ENCODE results near the gene ANKRD1. TPM values are rescaled to one million over a fixed set of nuclear protein-coding genes. Genes with fewer than 3 reads are reported as not detected.
"Not testable (repeated sequence)": the region's sequence is repeated elsewhere in the genome, so short reads cannot be mapped to it uniquely, and the experiment has no call there.

The ANKRD1 gene
- total RNA-seq, 2 experiments from 2014 or later = not detected

DNA sequence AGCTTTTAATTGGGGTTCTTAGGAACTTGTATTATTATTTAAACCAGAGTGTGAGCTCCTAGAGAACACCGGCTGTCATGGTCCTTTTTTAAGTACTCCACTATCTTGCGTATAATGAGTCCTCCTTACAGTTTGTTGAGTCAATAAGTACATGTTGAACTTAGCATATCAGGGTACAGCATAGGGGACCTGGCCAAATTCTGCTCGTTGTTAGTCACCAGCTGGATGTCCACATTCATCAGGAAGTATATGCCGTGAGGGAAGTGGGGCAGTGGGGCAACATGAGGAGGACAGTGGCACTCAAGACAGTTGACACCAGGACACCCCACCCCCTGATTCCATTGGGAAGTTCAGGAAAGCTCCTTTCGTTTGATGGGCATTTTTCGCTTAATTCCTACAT lies 32.5 kb downstream of the ANKRD1 start:
- peaks cover 9% of the 10 kb centered on the region for H3K4me1 Mint-ChIP-seq (ENCODE audit: low read depth)

DNA sequence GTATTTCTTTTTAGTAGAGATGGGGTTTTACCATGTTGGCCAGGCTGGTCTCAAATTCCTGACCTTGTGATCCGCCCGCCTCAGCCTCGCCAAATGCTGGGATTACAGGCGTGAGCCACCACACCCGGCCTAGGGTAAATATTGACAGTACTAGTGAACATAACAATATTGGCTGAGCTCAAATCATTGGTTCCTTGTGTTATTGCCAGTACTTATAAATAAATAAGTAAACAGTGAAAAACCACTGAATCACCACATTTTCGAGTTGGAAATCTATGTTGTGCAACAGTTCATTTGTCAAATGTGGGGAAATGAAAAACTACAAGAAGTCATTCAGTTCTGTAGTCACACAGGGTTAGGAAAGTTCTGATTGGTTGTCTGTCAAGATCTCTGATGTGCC lies 33.3 kb downstream of the ANKRD1 start:
- peaks cover 57% of the 10 kb centered on the region for H3K36me3 Mint-ChIP-seq
- H3K4me3 Mint-ChIP-seq = no peak overlapping the region
- CTCF ChIA-PET = interaction anchor here (0.7 to 1.3 kb wide), 4 partner anchors 7 to 926 kb away, joined by 3 to 4 read pairs (median 3); no protein-coding TSS in a partner anchor
- intact Hi-C loops (cut with micrococcal nuclease) = no loop called here
- POLR2A ChIA-PET = no interaction called here
- H3K27ac Mint-ChIP-seq = no peak overlapping the region
- no peaks in the 10 kb centered on the region for H3K9me3 Mint-ChIP-seq
- peaks cover 9% of the 10 kb centered on the region for H3K4me1 Mint-ChIP-seq (ENCODE audit: low read depth)
- DNase-seq = no peak
- no peaks in the 10 kb centered on the region for H3K27me3 Mint-ChIP-seq

More for the DNA sequence above, 32.5 kb downstream of the ANKRD1 start:
- no peak for DNase-seq
- ChIA-PET POLR2A (no interaction called here), CTCF (interaction anchor here (1.0 to 1.3 kb wide), 2 partner anchors 8 to 9 kb away, joined by 3 to 4 read pairs; no protein-coding TSS in a partner anchor)
- H3K36me3 Mint-ChIP-seq = peaks cover 59% of the 10 kb centered on the region
- intact Hi-C loops (cut with micrococcal nuclease) = no loop called here
- H3K27ac Mint-ChIP-seq = no peak overlapping the region
- H3K27me3 Mint-ChIP-seq = no peaks in the 10 kb centered on the region
- H3K4me3 Mint-ChIP-seq = no peak overlapping the region
- no peaks in the 10 kb centered on the region for H3K9me3 Mint-ChIP-seq

GRCh38 chr10:90885176-90885575 lies 35.7 kb downstream of the ANKRD1 start:
- no peaks in the 10 kb centered on the region for H3K9me3 Mint-ChIP-seq
- H3K36me3 Mint-ChIP-seq = peaks cover 57% of the 10 kb centered on the region
- no peaks in the 10 kb centered on the region for H3K4me1 Mint-ChIP-seq (ENCODE audit: low read depth)
- no peak for DNase-seq
- POLR2A ChIA-PET = interaction anchor here (1.5 kb wide), 1 partner anchor 12 kb away, joined by 4 read pairs; no protein-coding TSS in a partner anchor
- intact Hi-C loops (cut with micrococcal nuclease) = no loop called here
- CTCF ChIA-PET = interaction anchor here (1.4 kb wide), 1 partner anchor 18 kb away, joined by 3 read pairs; no protein-coding TSS in a partner anchor
- no peak overlapping the region for H3K4me3 Mint-ChIP-seq
- H3K27me3 Mint-ChIP-seq = no peaks in the 10 kb centered on the region
- no peak overlapping the region for H3K27ac Mint-ChIP-seq

GRCh38 chr10:90884431-90884830 lies 36.5 kb downstream of the ANKRD1 start:
- ChIA-PET CTCF (interaction anchor here (1.4 kb wide), 1 partner anchor 18 kb away, joined by 3 read pairs; no protein-coding TSS in a partner anchor), POLR2A (no interaction called here)
- H3K36me3 Mint-ChIP-seq = peaks cover 58% of the 10 kb centered on the region
- DNase-seq = no peak
- peaks cover 4% of the 10 kb centered on the region for H3K4me1 Mint-ChIP-seq (ENCODE audit: low read depth)
- H3K9me3 Mint-ChIP-seq = no peaks in the 10 kb centered on the region
- no peak overlapping the region for H3K27ac Mint-ChIP-seq
- intact Hi-C loops (cut with micrococcal nuclease) = no loop called here
- H3K27me3 Mint-ChIP-seq = no peaks in the 10 kb centered on the region
- H3K4me3 Mint-ChIP-seq = no peak overlapping the region

DNA sequence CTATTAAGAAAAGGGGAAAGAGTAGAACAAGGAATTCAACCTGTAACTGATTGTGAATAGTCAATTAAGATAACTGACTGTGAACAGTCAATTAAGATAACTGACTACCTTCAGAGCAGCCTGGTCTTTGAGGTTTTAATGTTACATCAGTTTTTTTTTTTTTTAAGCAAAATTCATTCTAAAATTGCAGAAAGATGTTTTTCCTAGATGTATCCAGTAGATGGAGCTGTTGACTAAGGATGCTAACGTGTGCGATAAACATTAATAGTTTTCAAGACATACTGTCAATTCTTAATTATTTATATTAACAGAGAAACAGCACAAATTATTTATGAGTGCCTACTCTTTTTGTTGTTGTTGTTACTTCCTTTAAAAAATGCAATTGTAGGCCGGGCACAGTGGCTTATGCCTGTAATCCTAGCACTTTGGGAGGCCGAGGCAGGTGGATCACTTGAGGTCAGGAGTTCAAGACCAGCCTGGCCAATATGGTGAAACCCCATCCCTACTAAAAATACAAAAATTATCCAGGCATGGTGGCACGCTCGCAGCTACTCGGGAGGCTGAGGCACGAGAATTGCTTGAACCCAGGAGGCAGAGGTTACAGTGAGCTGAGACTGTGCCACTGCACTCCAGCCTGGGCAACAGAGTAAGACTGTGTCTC lies 40.7 kb downstream of the ANKRD1 start:
- CTCF ChIA-PET = interaction anchor here (0.6 to 2.5 kb wide), 28 partner anchors 8 to 1258 kb away, joined by 3 to 17 read pairs (median 4); partner anchors contain the start of genes HTR7 and RPP30
- H3K4me3 Mint-ChIP-seq; H3K27me3 Mint-ChIP-seq; DNase-seq; H3K9me3 Mint-ChIP-seq; intact Hi-C loops (cut with micrococcal nuclease): not testable (repeated sequence)
- peaks cover 56% of the 10 kb centered on the region for H3K36me3 Mint-ChIP-seq
- H3K27ac Mint-ChIP-seq = peak overlapping the region; percentile 24
- peaks cover 16% of the 10 kb centered on the region for H3K4me1 Mint-ChIP-seq (ENCODE audit: low read depth)
- POLR2A ChIA-PET = interaction anchor here (0.6 to 0.7 kb wide), 4 partner anchors 22 to 739 kb away, joined by 3 to 4 read pairs (median 4); partner anchors contain the start of gene HTR7

DNA sequence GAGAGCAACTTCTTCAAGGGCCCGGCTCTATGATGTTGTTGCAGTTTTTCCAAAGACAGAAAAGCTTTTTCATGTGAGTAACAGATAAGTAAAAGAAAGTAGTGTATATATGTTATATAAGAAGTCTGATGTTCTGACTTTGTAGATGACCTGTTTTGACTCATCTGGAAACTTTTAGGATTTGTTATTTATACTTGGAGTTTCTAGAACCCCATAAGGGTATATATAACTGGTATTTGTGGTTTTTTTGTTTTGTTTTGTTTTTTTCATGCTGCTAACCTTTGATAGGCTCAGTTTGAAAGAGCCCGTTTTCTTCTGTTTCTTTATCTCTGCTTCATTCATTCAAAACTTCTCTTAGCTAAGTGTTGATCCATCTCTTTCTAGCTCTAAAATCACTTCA lies 41.8 kb downstream of the ANKRD1 start:
- Mint-ChIP-seq H3K27ac (no peak overlapping the region), H3K36me3 (peaks cover 61% of the 10 kb centered on the region), H3K27me3 (no peaks in the 10 kb centered on the region), H3K4me3 (no peak overlapping the region), H3K4me1 (ENCODE audit: low read depth) (peaks cover 22% of the 10 kb centered on the region), H3K9me3 (no peaks in the 10 kb centered on the region)
- CTCF ChIA-PET = interaction anchor here (0.6 to 2.5 kb wide), 21 partner anchors 9 to 1257 kb away, joined by 3 to 17 read pairs (median 4); partner anchors contain the start of gene HTR7
- POLR2A ChIA-PET = interaction anchor here (0.6 to 0.9 kb wide), 5 partner anchors 18 to 411 kb away, joined by 3 to 4 read pairs (median 3); partner anchors contain the start of gene HTR7
- DNase-seq = no peak
- intact Hi-C loops (cut with micrococcal nuclease) = loop anchor here (10.0 kb wide), 2 partner anchors 924 to 1624 kb away; partner anchors contain the start of gene LIPA

GRCh38 chr10:90872648-90873020 lies 48.3 kb downstream of the ANKRD1 start:
- Mint-ChIP-seq H3K27ac (peak overlapping the region; percentile 98), H3K27me3 (peaks cover 18% of the 10 kb centered on the region), H3K4me3 (peak overlapping the region; percentile 93), H3K4me1 (ENCODE audit: low read depth) (peaks cover 31% of the 10 kb centered on the region), H3K36me3 (peaks cover 29% of the 10 kb centered on the region), H3K9me3 (peaks cover 5% of the 10 kb centered on the region)
- intact Hi-C loops (cut with micrococcal nuclease) = loop anchor here (1.0 to 10.0 kb wide), 10 partner anchors 134 to 1618 kb away; partner anchors contain the start of genes BTAF1, HECTD2 and LIPA
- DNase-seq = peak; percentile 72
- ChIA-PET POLR2A (interaction anchor here (0.7 to 1.8 kb wide), 7 partner anchors 13 to 1067 kb away, joined by 3 to 10 read pairs (median 4); partner anchors contain the start of gene HTR7), CTCF (interaction anchor here (1.2 to 4.5 kb wide), 7 partner anchors 8 to 122 kb away, joined by 3 to 23 read pairs (median 8); partner anchors contain the start of gene HTR7)

DNA sequence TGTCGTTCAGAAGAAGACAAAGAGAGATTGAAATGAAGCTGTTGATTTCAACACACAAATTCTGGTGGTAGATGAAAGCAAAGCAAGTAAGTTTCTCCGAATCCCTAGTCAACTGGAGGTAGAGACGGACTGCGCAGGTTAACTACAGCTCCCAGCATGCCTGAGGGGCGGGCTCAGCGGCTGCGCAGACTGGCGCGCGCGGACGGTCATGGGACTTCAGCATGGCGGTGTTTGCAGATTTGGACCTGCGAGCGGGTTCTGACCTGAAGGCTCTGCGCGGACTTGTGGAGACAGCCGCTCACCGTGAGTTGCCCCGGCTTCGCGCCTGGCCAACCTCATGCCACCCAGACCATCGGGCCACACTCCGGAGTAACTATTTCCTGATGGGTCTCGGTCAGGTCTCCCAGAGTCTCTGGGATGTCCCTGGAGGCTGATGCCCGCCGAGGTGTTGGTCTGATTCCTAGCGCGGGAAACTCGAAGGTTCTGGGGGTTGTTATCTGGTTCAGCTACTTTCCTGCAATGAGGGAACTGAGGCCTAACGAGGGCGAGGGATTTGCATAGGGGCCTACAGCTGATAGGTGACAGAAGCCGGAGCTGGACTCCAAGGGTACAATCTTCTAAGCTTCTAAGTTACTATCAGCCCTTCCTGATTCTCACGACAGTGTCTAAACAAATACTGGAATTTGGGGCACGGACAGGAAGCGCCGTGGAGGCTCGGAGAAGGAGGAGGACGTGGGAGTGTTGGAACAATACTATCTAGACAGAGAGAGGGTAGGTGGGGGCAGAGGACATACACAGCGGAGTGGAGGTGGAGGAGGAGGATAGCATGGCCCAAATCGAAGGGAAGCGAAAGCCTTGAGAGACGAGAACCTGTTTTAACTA lies 48.9 kb downstream of the ANKRD1 start, which contains the start of gene RPP30:
Gene RPP30, plus strand, starts transcription at position 209 of the 882 bp plus-strand sequence. Its CDS starts 13 bp downstream, at position 222.
- intact Hi-C loops (cut with micrococcal nuclease) = loop anchor here (1.0 to 10.0 kb wide), 14 partner anchors 14 to 1617 kb away; partner anchors contain the start of genes BTAF1, HECTD2, HTR7 and KIF20B
- Mint-ChIP-seq H3K4me3 (peak within 1 kb of the TSS; percentile 93), H3K27me3 (peaks cover 24% of the 10 kb centered on the region), H3K27ac (peak within 1 kb of the TSS; percentile 98), H3K9me3 (peaks cover 5% of the 10 kb centered on the region), H3K4me1 (ENCODE audit: low read depth) (peaks cover 31% of the 10 kb centered on the region), H3K36me3 (peaks cover 25% of the 10 kb centered on the region)
- ChIA-PET POLR2A (interaction anchor here (0.9 to 1.8 kb wide), 7 partner anchors 13 to 1066 kb away, joined by 3 to 10 read pairs (median 4); partner anchors contain the start of genes BTAF1 and HTR7), CTCF (interaction anchor here (0.8 to 4.5 kb wide), 12 partner anchors 8 to 123 kb away, joined by 3 to 23 read pairs (median 4); partner anchors contain the start of gene HTR7)
- peak; percentile 91 for DNase-seq

DNA sequence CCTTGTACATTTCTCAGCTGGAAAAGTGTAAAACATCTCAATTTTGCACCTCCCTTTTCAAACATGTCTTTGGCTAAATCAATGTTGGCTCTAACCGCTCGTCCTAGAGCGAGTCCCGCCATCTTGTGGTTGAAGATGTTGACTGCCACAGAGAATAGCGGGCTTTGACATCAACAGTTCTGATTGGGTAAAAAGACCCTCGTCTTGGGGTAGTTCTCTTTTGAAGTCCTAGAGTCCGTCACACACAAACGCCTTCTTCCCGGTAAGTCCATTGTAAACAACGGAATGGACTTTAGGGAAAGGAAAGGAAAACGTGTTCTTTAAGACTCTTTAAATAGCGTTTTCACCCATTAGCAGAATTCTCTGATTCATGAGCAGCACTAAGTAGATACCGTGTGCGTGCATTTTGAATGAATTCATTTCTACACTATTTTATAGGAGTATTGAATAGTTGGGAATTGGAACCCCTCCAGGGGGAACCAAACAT lies 49.6 kb downstream of the ANKRD1 start:
- H3K36me3 Mint-ChIP-seq = peaks cover 18% of the 10 kb centered on the region
- POLR2A ChIA-PET = interaction anchor here (1.0 to 1.8 kb wide), 3 partner anchors 14 to 1052 kb away, joined by 3 to 10 read pairs (median 4); partner anchors contain the start of genes BTAF1 and HTR7
- CTCF ChIA-PET = interaction anchor here (0.8 to 4.5 kb wide), 11 partner anchors 9 to 123 kb away, joined by 3 to 23 read pairs (median 3); partner anchors contain the start of gene HTR7
- peak overlapping the region; percentile 93 for H3K4me3 Mint-ChIP-seq
- H3K27ac Mint-ChIP-seq = peak overlapping the region; percentile 98
- H3K27me3 Mint-ChIP-seq = peaks cover 24% of the 10 kb centered on the region
- intact Hi-C loops (cut with micrococcal nuclease) = loop anchor here (1.0 to 10.0 kb wide), 9 partner anchors 13 to 1617 kb away; partner anchors contain the start of genes BTAF1, HECTD2, HTR7 and KIF20B
- peaks cover 31% of the 10 kb centered on the region for H3K4me1 Mint-ChIP-seq (ENCODE audit: low read depth)
- peak; percentile 68 for DNase-seq
- peaks cover 5% of the 10 kb centered on the region for H3K9me3 Mint-ChIP-seq

DNA sequence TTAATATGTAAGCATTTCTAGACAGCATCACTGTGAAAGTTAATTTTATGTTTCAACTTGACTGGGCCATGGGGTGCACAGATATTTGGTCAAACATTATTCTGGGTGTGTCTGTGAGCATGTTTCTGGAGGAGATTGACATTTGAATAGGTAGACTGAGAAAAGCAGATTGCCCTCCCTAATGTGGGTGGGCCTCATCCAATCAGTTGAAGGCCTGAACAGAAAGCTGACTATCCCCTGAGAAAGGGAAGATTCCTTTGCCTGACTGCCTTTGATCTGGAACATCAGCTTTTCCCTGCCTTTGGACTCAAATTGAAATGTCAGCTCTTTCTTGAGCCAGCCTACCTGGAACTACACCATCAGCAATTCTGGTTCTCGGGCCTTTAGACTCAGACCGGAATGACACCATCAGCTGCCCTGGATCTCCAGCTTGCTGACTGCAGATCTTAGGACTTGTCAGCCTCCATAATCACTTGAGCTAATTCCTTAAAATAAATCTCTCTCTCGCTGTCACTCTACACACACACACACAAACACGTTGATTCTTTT lies 54.8 kb downstream of the ANKRD1 start:
- ChIA-PET POLR2A (no interaction called here), CTCF (interaction anchor here (1.2 to 4.2 kb wide), 4 partner anchors 10 to 115 kb away, joined by 4 to 17 read pairs (median 8); no protein-coding TSS in a partner anchor)
- H3K27ac Mint-ChIP-seq = no peak overlapping the region
- H3K4me1 Mint-ChIP-seq (ENCODE audit: low read depth) = peaks cover 8% of the 10 kb centered on the region
- intact Hi-C loops (cut with micrococcal nuclease) = no loop called here
- peaks cover 2% of the 10 kb centered on the region for H3K36me3 Mint-ChIP-seq
- no peak overlapping the region for H3K4me3 Mint-ChIP-seq
- DNase-seq = no peak
- peaks cover 38% of the 10 kb centered on the region for H3K27me3 Mint-ChIP-seq
- peaks cover 5% of the 10 kb centered on the region for H3K9me3 Mint-ChIP-seq
